HG03432 (cell line): ENCODE data around the gene TRIM45.
"Not testable (repeated sequence)": the region's sequence is repeated elsewhere in the genome, so short reads cannot be mapped to it uniquely, and the experiment has no call there.

Source experiments
- ATAC-seq: cut with Tn5 transposase; IDR thresholded peaks from one replicate; pipeline ENCODE4 v1.9.1; 2021; ENCODE audit warnings: mild to moderate bottlenecking, moderate library complexity; ENCODE audit not compliant: unreplicated experiment

The TRIM45 gene, protein sequence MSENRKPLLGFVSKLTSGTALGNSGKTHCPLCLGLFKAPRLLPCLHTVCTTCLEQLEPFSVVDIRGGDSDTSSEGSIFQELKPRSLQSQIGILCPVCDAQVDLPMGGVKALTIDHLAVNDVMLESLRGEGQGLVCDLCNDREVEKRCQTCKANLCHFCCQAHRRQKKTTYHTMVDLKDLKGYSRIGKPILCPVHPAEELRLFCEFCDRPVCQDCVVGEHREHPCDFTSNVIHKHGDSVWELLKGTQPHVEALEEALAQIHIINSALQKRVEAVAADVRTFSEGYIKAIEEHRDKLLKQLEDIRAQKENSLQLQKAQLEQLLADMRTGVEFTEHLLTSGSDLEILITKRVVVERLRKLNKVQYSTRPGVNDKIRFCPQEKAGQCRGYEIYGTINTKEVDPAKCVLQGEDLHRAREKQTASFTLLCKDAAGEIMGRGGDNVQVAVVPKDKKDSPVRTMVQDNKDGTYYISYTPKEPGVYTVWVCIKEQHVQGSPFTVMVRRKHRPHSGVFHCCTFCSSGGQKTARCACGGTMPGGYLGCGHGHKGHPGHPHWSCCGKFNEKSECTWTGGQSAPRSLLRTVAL

DNA sequence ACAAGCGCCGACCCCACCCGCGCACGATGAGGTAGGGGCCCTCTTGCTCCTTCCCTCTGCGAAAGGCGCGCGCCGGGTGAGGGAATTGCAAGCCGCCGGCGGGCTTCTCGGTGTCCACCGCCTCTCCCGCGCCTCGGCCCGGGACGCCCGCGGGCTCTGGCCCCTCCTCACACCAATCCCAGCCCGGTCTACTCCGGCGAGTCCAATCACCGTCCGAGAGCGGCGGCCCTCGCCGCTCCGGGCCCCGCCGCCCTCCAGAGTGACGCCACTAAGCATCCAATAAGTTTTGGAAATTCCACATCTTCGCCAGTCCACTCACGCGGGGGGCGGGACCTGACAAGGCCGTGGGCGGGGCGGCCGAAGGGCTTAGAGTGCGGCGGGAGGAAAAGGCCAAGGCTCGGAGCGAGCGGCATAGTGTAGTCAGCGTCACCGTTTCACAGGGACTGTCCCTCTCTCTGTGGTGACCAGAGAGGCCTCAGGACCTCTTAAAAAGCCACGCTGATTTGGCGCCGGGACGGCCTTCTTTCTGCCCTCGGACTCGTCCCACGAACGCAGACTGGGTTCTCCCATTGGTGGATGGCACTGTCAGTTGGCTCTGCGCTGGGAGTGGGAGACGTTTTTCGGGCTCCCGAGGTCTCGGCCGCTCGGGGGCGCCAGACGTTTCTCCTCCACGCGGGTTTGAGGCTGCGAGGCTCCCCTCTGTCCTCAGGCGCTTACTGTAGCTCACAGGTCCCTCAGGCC, at the start of gene TRIM45:
TRIM45 (minus strand) TSS at position 161 of the 741 bp plus-strand sequence. CDS start 548 bp downstream, outside the sequence.
- ATAC-seq: peak; percentile 96

DNA sequence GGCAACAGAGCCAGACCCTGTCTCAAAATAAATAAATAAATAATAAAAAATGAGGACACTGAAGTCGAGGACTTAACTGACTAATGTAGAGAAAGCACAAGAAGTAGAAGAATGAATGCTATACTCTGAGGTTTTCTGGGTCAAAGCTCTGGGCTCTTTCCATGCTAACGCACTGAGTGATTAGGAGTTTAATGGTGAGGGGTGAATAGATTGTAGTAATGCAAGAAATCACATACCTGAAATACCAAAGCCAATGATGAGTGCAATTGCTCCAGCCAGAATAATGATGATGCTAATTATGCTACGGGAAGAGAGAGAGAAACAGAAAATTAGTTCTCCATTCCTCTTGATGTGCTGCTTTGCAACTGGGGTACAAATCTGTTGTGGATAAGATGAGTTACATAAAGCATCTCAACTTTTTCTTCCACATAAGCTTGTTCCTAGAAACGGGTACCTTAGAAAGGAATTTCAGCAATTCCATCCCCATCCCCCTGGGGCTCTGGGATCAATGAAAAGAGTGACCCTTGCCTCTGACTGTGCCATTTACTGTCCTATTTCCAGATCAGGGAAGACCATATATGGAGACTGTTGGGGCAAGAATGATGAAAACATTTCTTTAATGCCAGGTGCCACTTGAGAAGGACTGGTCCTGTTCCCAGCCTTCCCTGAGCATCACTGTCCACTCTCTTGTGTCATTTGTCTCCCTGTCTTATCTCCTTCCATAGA, 48.5 kb upstream of the TRIM45 start:
- ATAC-seq: no peak

DNA sequence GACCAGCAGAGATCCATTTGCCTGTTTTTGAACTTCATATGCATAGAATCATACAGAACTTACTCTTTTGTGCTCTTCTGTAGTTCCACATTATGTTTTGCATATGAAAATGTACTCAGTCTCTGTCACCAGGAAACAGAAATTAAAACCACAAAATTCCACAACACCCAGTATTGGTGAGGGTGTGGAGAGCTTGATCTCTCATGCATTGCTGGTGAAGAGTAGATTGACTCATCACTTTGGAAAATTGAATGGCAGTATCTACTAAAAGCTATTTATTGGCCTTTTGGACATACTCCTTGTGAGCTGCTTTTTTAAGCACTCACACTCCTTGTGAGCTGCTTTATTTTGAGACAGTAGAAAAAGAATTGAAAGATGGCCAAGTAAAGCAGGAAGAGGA, 45.9 kb upstream of the TRIM45 start:
- ATAC-seq: no peak

DNA sequence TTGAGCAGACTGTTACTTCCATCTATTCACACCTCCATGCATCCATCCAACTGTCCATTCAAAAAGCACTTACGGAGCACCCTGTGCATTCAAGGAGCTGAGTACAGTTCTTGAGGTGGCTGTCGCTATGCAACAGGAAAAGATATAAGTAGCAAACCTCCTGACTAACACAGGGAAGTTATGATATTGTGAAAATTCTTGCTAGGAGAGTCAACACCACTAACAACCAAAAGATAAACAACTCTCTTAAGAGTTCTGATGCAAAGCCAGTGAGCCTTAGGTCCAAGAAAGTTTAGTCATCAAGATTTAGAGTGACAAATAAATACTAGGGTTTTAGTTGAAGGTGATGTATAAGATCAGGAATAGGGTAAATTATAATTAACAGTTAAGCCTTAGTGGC, 44.5 kb upstream of the TRIM45 start:
- no peak for ATAC-seq

DNA sequence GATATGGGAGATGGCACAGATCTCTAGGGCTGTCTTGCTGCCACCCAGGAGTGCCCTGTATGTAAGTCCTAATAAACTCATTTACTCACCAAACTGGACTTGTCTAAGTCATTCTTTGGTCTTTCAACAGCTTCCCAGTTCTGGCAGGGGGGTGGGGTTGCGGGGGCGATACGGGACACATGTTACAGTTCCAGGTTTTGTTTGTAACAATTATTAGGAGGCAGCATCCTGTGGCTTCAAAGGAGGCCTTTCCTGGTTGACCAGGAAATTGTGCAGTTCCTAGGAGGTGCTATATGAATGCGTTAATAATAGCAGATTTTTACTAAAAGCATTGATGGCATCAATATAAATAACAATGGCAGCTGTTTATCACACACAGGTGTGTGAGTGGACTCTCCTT, 42.7 kb upstream of the TRIM45 start:
- ATAC-seq: no peak

DNA sequence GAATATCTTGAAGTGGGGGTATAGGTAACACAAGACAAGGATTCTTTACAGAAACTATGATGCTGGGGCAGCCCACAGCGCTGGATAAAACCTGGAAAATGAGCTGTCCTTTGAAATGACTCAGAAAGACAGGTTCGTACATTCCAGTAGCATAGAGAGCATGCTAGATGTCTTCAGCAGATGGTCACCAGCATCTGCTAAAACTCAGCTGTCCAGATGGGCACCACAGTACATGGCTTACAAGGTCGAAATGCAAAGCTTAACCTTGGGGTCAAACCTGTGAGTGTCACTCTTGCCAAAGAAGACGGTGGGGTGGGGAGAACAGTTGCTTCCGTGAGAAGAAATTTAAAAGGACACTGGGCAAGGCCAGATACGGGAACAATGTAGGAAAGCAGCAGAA, 41.3 kb upstream of the TRIM45 start:
- no peak for ATAC-seq

DNA sequence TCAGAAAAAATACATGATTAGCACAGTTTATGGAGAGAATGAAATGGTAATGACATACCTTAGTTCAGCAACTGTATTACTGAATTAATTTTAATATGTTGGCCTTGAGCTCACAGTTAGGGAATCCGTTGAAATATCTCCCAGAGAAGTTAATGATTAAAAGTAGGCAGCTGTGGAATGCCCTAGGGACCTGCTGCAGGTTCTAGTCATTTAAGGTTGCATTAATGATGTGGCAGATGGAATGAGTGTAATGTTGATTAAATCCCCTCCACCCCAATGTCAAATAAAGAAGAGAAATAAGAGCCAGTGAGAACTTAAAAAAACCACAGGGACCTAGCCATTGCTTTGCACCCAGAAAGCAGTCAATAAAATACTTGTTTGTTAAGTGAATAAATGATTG, 40.3 kb upstream of the TRIM45 start:
- no peak for ATAC-seq

DNA sequence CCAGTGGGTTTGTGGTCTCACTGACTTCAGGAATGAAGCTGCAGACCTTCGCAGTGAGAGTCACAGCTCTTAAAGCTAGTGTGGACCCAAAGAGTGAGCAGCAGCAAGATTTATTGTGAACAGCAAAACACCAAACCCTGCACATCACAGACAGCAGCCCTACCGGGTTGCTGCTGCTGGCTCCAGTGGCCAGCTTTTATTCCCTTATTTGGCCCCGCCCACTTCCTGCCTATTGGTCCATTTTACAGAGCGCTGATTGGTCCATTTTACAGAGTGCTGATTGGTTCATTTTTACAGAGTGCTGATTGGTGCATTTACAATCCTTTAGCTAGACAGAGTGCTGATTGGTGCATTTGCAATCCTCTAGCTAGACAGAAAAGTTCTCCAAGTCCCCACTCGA, 29.8 kb upstream of the TRIM45 start:
- not testable (repeated sequence) for ATAC-seq

DNA sequence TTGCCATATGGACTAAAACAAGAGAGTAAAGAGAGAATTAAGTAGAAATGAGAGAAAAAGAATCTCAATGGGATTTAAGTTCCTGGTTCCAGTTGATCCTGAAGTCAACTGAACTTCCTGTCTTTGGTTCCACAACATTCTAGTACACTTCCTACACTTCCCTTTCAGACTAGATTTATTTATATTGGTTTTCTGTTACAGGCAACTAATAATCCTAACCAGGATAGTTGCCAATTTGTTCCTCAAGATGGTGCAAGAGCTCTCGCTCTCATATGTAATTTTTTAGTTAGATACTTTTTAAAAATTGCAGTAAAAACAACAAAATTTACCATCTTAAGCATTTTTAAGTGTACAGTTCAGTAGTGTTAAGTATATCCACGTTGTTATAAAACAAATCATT, 28.8 kb upstream of the TRIM45 start:
- no peak for ATAC-seq

DNA sequence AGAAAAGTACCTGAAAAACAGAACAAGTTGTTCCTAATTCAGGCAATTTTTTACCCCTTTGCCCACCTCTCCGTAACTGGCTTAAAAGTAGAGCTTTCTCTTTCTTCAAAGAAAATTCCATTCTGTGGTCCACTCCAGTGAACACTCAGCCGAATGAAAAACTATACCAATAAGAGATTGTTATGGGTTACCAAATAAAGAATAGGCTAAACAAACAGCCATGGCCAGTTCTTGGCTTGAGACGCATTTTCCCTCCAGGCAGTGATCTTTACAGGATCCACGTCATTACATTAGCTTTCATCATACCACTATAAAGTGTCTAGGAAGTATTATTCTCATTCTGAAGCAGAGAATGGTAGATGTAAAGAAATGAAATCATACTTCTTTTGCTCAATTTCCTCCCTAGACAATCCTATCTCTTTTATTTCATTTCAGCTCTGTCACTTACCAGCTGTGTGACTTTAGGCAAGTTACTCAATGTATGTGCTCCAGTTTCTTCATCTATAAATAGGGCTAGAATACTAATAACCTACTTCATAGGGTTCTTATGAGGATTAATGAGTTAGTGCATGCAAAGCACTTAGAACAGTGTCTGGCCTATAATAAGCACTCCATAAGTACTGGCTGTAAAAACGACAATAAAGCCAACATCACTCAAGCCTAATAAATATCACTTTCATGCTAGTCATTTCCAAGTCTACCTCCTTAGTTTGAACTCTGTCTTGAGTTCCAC, 26.5 kb upstream of the TRIM45 start:
- no peak for ATAC-seq

DNA sequence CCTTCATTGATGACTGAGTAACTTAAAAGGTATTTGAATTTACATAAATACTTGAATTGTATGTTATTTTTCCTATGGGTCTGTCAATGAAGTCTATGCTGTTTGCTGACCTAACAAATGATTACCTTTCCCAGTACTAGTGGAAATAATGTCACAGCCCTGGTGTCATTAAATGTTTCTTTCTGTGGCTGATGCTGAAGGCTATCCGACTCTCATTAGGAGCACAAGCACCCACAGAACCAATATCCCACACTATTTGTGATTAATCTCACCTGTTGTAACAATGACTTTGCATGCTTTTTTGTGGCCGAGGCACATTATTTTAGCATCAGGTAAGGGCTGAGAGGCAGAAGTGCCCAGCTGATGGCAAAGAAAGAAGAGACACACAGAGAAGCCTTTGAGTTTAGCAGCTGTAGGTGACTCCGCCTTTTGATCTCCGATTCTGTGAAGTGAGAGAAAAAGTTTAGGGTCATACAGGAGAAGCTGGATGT, 25.8 kb upstream of the TRIM45 start:
- no peak for ATAC-seq

DNA sequence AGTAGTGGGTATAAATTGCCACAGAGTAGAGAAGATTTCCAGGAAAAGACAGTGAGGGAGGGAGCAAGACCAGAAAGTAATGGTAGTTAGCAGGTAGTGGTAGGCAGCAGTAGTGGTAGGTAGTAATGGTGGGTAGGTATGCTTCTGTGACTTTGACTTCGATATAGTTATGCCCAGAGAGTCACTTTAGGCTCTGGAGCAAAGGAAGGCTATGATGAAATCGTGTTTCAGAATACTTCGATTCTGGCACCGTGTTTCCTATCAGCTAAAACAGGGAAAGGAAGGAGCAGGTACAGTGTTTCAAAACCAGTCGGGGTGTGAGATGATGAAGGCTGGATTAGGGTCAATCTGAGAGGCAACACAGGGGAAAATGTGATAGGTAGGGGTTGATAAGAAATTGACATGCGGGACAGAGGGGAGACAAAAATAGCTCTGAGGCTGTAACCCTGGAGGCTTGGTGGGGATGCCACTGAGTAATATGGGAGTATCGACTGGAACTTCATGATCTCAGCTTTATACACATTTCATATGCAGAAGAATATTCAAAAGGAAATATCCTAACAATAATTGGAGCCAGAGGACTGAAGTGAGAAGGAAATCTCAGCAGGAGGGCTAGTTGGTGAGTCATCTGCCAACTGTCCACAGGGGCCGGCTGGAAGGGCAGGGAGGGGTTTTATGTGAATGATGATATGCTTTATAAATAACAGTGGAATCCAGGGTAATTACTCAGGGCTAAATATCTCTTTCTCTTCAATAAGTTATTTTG, 25.2 kb upstream of the TRIM45 start:
- ATAC-seq: no peak

DNA sequence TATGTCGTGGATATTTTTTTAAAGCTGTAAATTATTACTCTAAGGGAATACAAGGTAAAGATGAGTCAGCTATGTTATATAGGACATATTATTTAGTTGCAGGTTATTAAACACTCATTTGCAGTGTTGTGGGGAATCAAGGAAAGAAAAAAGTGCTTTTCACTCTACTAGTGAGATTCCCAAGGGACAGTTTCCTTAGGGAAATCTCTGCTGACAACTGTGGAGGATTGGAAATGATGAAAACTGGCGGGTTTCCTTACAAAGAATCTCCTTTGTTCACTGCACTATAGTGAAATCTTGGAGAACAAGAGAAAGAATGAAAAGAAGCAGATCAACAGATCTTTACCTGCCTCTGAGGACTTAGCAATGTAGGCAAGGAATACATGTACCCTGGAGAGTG, 24.5 kb upstream of the TRIM45 start:
- ATAC-seq: no peak

DNA sequence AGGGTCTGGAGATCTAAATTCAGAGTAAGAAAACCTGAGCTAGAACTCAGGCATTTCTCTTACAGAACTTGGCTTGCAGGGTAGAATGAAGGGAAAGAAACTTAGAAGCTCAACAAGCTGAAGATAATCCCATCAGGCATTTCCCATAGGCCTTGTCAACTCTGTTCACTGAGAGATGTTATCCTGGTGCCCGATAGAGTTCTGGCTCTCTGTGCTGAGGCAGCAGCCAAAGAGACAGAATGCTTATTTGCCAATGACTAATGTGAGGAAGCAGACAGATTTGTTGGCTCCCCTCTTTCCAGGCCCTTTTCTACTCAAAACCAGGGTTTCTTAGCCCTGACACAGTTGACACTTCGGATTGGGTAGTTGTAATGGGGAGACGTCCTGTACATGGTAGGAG, 22.3 kb upstream of the TRIM45 start:
- ATAC-seq: no peak

DNA sequence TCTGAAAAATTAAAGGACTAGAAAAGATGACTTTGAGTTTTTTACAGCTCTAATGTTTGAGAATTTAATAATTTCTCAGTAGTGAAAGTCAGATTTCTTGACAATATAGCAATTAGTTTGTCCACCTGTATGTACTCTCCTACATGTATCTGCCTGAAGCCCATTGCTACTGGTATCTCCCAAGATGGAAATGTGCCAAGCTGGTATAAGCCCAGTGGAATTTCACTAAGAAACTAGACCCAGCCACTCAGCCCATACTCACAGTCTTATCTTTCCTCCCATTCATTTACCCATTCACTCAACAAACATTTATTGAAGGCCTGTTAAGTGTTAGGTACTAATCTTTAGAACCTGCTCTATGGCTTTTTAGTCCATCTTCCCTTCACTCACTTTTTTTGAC, 21.6 kb upstream of the TRIM45 start:
- ATAC-seq: no peak

DNA sequence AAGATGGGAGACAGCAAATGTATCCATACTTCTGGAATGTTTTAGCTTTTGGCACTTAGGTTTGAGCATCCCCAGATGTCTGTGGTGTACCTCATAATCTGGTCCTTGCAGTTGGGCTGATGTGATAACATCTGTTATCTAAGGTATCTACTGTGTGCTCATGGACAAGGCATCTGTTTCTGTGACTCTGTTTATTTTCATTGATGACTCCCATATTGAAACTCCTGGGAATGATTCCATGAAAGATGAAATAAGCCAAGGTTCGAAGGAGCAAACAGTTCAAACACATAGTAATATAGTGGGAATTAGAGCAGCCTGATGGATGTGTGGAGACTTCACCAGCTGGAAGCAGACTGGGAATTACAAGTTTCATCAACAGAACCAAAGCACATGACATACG, 20.7 kb upstream of the TRIM45 start:
- no peak for ATAC-seq

DNA sequence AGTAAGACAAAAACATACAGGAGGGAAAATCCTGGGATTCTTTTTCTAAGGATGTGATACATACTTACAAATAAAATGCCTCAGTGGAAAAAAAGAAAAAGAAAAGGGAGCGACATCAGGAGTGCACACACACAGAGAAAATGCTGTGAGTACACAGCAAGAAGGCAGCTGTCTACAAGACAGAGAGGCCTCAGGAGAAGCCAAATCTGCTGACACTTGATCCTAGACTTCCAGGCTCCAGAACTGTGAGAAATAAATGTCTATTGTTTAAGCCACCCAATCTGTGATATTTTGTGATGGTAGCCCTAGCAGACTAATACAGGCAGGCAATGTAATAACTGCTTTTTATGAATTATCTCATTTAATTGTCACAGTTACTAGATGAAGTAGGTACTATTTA, 17.0 kb upstream of the TRIM45 start:
- ATAC-seq: no peak

DNA sequence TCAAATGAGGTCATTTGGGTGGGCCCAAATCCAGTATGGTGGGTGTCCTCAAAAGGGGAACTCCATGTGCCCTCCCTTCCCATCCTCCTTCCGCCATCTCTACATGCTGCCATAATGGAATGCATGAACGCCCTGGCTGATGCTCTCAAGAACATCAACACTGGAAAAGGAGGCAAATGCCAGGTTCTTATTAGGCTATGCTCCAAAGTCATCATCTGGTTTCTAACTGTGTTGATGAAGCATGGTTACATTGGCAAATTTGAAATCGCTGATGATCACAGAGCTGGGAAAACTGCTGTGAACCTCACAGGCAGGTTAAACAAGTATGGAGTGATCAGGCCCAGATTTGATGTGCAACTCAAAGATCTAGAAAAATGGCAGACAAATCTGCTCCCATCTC, 16.6 kb upstream of the TRIM45 start:
- ATAC-seq: no peak

DNA sequence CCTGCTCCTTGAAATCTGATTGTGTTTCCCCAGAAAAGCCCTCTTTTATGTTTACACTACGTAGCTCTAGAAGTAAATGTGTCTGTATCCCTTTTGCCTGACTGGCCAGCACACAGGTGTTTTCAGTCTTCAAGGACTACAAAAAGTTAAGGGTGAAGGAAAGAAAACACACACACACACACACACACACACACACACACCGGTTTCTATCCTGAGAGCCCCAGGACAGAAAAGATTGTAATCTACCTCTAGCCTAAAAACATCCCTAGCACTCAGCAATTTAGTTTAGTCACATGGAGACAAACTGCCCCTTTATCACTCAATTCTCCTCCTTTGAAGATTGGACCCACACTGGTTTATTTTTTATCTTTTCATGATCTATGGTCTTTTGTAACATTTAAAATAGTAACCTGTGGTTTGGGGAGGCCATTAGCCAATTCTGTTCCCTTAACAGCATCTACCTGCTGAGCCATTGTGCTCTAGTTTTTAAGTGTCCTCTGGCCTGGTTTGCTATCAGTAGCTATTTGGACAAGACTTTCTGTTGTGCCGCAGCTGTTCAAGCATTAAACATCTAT, 15.8 kb upstream of the TRIM45 start:
- no peak for ATAC-seq
